ENCODE data around the gene ZMIZ1. TPM values are rescaled to one million over a fixed set of nuclear protein-coding genes. Genes with fewer than 3 reads are reported as not detected.

ZMIZ1 gene
- total and polyA plus RNA-seq, 12 donors: 6.6 to 113 (median 55.1) TPM

GRCh38 chr10:79070081-79070605 is 1.4 kb downstream of the ZMIZ1 start:
- H3K27me3 ChIP-seq: no peaks in the 10 kb centered on the region
- peaks cover 45 to 46% of the 10 kb centered on the region in 2 donors for H3K4me1 ChIP-seq (replicated peaks in 1 of 2)
- H3K36me3 ChIP-seq (replicated peaks in 1 of 2): no peaks in the 10 kb centered on the region
- peak overlapping the region; percentile 74 to 99 (median 91) for H3K27ac ChIP-seq
- intact Hi-C loops (cut with DNase I): loop anchor here (5.0 kb wide), 2 partner anchors 122 to 127 kb away; no protein-coding TSS in a partner anchor
- peak in 4 of 7 donors; percentile 35 to 59 (median 45) for DNase-seq
- TF ChIP-seq CTCF (IDR thresholded peaks at IDR 0.05) (no peak), POLR2A (IDR thresholded peaks at IDR 0.05) (no peak)
- H3K4me3 ChIP-seq: peak overlapping the region in 3 of 4 donors; percentile 77 to 99 (median 86)
- H3K9me3 ChIP-seq (replicated peaks in 1 of 3): no peaks in the 10 kb centered on the region
- WGBS, 4 donors: 0 to 1% (median 0%) methylated on average over 1 to 55 of the region's 55 CpGs

GRCh38 chr10:79070606-79071395 is 2.0 kb downstream of the ZMIZ1 start:
- DNase-seq: peak; percentile 85 to 97 (median 95)
- Histone ChIP-seq H3K9me3 (replicated peaks in 1 of 3) (no peaks in the 10 kb centered on the region), H3K4me3 (peak overlapping the region in 3 of 4 donors; percentile 2 to 99 (median 77)), H3K27me3 (no peaks in the 10 kb centered on the region), H3K36me3 (replicated peaks in 1 of 2) (no peaks in the 10 kb centered on the region), H3K4me1 (replicated peaks in 1 of 2) (peaks cover 46 to 52% of the 10 kb centered on the region in 2 donors), H3K27ac (peak overlapping the region; percentile 74 to 99 (median 91))
- TF ChIP-seq CTCF (IDR thresholded peaks at IDR 0.05) (no peak), POLR2A (IDR thresholded peaks at IDR 0.05) (peak; percentile 70 to 94)
- intact Hi-C loops (cut with DNase I): loop anchor here (5.0 kb wide), 2 partner anchors 122 to 126 kb away; no protein-coding TSS in a partner anchor
- WGBS, 4 donors: 0 to 1% (median 0%) methylated on average over 6 to 32 of the region's 32 CpGs

- H3K9me3 ChIP-seq (replicated peaks in 1 of 3): no peaks in the 10 kb centered on the region
Measured at GRCh38 chr10:79071396-79071923, 2.7 kb downstream of the ZMIZ1 start.

More at GRCh38 chr10:79071396-79071923, 2.7 kb downstream of the ZMIZ1 start:
- DNase-seq: no peak
- Histone ChIP-seq H3K27me3 (no peaks in the 10 kb centered on the region), H3K4me3 (peak overlapping the region in 2 of 4 donors; percentile 77 to 99), H3K4me1 (replicated peaks in 1 of 2) (peaks cover 46 to 59% of the 10 kb centered on the region in 2 donors), H3K27ac (peak overlapping the region; percentile 74 to 99 (median 91)), H3K36me3 (replicated peaks in 1 of 2) (no peaks in the 10 kb centered on the region)
- 1 to 9% (median 5%) methylated on average over 7 to 18 of the region's 18 CpGs for WGBS, 4 donors
- no peak for TF ChIP-seq CTCF (IDR thresholded peaks at IDR 0.05)
- TF ChIP-seq POLR2A (IDR thresholded peaks at IDR 0.05): peak in 1 of 2 donors; percentile 51
- intact Hi-C loops (cut with DNase I): loop anchor here (5.0 kb wide), 2 partner anchors 121 to 126 kb away; no protein-coding TSS in a partner anchor

Data from adrenal gland (tissue), 12 donors.